ENCODE results near the gene ATP6V1D. TPM values are rescaled to one million over a fixed set of nuclear protein-coding genes. Genes with fewer than 3 reads are reported as not detected.
"Not testable (repeated sequence)": the region's sequence is repeated elsewhere in the genome, so short reads cannot be mapped to it uniquely, and the experiment has no call there.

The ATP6V1D gene
- total and polyA plus RNA-seq, 2 donors = 71.1 to 103 TPM

DNA sequence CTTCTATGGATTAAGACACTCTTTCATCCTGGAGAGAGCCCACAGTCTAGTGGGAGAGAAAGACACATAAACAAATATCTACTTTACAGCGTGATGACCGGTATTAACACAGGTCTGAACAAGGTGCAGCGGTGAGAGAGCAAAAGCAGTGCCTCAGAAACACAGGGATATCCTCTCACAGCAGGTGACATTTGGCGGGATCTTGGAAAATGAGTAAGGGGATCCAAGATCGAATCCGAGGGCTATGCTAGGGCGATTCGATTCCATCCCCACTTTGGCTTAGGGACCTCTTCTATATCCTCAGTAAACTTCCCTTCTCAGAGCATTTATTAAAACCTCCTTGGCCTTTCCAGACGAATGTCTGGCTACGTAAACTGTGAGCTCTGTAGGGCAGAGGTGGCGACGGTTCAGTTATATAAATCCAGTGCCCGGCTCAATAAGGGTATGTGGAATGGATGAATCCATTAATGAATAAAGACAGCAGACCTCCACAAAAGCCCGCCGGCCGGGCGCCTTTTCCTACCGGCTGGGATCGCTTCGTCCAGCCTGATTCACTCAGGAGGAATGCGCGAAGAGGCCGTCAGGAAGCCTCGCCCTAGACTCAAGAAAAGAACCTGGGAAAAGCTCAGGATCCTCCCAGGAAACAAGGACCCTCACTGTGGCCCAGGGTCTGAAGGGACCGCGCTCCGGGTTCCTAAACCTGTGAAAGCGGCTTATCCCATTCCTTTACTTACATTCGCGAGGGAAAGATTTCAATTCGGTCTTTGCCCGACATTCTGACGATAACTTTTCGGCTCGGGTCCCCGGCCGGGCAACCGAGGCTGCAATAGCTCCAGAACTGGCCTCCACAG is 455 bp downstream of the ATP6V1D start:
- 5% methylated on average over 38 of the region's 38 CpGs for WGBS
- Histone ChIP-seq H3K4me3 (ENCODE audit: low read length in 2 of 2) (peak overlapping the region; percentile 63 to 88), H3K27me3 (ENCODE audit: control insufficient read depth in 2 of 2, insufficient read depth in 1 of 2, low read length in 1 of 2) (no peaks in the 10 kb centered on the region), H3K9me3 (ENCODE audit: control insufficient read depth in 2 of 2, insufficient read depth in 1 of 2, low read length in 1 of 2) (no peaks in the 10 kb centered on the region), H3K36me3 (ENCODE audit: control insufficient read depth in 2 of 2, insufficient read depth in 2 of 2, low read length in 1 of 2) (peaks cover 0 to 4% of the 10 kb centered on the region in 2 donors), H3K27ac (ENCODE audit: low read depth in 1 of 2, low read length in 1 of 2) (peak overlapping the region in 1 of 2 donors; percentile 66), H3K4me1 (ENCODE audit: control insufficient read depth in 2 of 2, insufficient read depth in 2 of 2, low read length in 2 of 2) (peaks cover 11 to 12% of the 10 kb centered on the region in 2 donors)
- DNase-seq (ENCODE audit: low read depth in 6 of 9, low spot score in 9 of 9) = peak in 2 of 9 donors; percentile 2 to 9

DNA sequence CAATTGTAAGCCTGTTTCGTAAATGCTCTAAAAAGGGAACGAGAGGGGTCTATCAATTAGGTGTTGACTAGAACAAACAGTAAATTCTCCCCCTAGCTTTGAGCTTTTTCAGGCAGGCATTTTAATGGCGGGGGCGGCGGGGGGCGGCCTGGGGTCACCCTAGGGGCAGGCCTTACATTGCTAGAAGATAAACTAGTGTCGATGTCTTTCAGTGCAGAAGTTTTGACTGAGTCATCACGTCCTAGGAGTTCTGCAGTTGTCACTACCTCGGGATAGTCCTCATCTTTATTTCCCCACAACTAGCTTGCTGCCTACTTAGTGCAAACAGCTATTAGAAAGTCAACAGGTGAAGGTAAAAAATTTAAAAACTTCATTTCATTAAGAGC is 1.6 kb downstream of the ATP6V1D start:
- H3K27me3 ChIP-seq (ENCODE audit: control insufficient read depth in 2 of 2, insufficient read depth in 1 of 2, low read length in 1 of 2) = no peaks in the 10 kb centered on the region
- 90% methylated on average over 9 of the region's 9 CpGs for WGBS
- no peak overlapping the region for H3K4me3 ChIP-seq (ENCODE audit: low read length in 2 of 2)
- H3K27ac ChIP-seq (ENCODE audit: low read depth in 1 of 2, low read length in 1 of 2) = no peak overlapping the region
- H3K9me3 ChIP-seq (ENCODE audit: control insufficient read depth in 2 of 2, insufficient read depth in 1 of 2, low read length in 1 of 2) = no peaks in the 10 kb centered on the region
- peaks cover 11 to 12% of the 10 kb centered on the region in 2 donors for H3K4me1 ChIP-seq (ENCODE audit: control insufficient read depth in 2 of 2, insufficient read depth in 2 of 2, low read length in 2 of 2)
- DNase-seq (ENCODE audit: low read depth in 6 of 9, low spot score in 9 of 9) = no peak
- peaks cover 0 to 2% of the 10 kb centered on the region in 2 donors for H3K36me3 ChIP-seq (ENCODE audit: control insufficient read depth in 2 of 2, insufficient read depth in 2 of 2, low read length in 1 of 2)

DNA sequence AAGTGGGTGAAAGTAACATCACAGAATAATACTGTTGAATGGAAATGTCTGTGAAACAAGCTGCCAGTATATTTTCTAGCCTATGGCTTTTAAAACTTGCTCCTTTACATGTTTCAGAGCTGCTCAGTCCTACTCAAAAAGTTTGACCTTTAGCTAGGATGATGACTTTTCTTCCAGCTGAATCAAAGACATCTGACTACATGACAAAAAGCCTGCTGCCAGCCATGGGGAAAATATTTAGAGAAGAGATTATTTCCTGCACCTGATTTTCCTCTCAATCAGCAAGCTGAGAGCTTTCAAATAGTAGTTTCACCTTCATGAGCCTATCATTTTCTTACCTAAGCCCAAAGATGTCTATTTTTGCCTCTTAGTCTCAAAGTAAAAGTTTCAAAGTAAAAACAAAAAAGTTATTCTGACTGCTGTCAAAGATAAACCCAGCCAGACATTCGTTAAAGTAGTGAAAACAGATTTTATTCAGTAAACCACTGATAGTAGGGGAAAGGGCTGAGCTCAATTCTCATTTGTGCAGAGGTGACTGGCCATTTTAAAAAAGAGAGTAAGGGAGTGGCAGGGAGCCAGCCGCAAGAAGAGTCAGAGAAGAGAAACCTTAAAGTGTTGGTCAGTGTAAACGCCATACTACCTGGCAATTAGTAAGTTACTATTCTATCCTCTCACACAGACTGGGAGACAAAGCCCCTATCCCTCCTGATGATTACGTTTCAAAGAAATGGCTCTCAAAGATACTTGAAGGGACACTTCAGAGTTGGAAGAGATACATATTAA is 2.2 kb downstream of the ATP6V1D start:
- Histone ChIP-seq H3K4me1 (ENCODE audit: control insufficient read depth in 2 of 2, insufficient read depth in 2 of 2, low read length in 2 of 2) (peaks cover 11 to 12% of the 10 kb centered on the region in 2 donors), H3K4me3 (ENCODE audit: low read length in 2 of 2) (no peak overlapping the region)

DNA sequence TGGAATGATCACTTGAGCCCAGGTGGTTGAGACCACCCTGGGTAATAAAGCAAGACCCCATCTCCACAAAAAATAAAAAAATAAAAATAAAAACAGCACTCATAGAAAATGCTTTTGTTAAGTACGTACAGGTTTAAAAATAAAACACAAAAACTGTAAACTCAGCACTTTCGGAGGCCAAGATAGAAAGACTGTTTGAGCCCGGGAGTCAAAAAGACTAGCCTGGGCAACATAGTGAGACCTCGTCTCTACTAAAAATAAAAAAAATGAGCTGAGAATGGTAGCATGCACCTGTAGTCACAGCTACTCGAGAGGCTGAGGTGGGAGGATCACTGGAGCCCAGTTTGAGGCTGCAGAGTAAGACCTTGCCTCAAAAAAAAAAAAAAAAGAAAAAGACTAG is 7.5 kb downstream of the ATP6V1D start:
- H3K36me3 ChIP-seq (ENCODE audit: control insufficient read depth in 2 of 2, insufficient read depth in 2 of 2, low read length in 1 of 2) = peaks cover 17 to 39% of the 10 kb centered on the region in 2 donors
- 98% methylated on average over 5 of the region's 5 CpGs for WGBS
- H3K27me3 ChIP-seq (ENCODE audit: control insufficient read depth in 2 of 2, insufficient read depth in 1 of 2, low read length in 1 of 2) = no peaks in the 10 kb centered on the region
- no peaks in the 10 kb centered on the region for H3K9me3 ChIP-seq (ENCODE audit: control insufficient read depth in 2 of 2, insufficient read depth in 1 of 2, low read length in 1 of 2)
- no peak overlapping the region for H3K4me3 ChIP-seq (ENCODE audit: low read length in 2 of 2)
- H3K27ac ChIP-seq (ENCODE audit: low read depth in 1 of 2, low read length in 1 of 2) = no peak overlapping the region
- no peaks in the 10 kb centered on the region for H3K4me1 ChIP-seq (ENCODE audit: control insufficient read depth in 2 of 2, insufficient read depth in 2 of 2, low read length in 2 of 2)
- DNase-seq (ENCODE audit: low read depth in 6 of 9, low spot score in 9 of 9) = no peak

More for the DNA sequence above, 2.2 kb downstream of the ATP6V1D start:
- DNase-seq (ENCODE audit: low read depth in 6 of 9, low spot score in 9 of 9) = no peak
- Histone ChIP-seq H3K27ac (ENCODE audit: low read depth in 1 of 2, low read length in 1 of 2) (no peak overlapping the region), H3K36me3 (ENCODE audit: control insufficient read depth in 2 of 2, insufficient read depth in 2 of 2, low read length in 1 of 2) (no peaks in the 10 kb centered on the region), H3K9me3 (ENCODE audit: control insufficient read depth in 2 of 2, insufficient read depth in 1 of 2, low read length in 1 of 2) (no peaks in the 10 kb centered on the region), H3K27me3 (ENCODE audit: control insufficient read depth in 2 of 2, insufficient read depth in 1 of 2, low read length in 1 of 2) (no peaks in the 10 kb centered on the region)
- 92% methylated on average over 4 of the region's 4 CpGs for WGBS

DNA sequence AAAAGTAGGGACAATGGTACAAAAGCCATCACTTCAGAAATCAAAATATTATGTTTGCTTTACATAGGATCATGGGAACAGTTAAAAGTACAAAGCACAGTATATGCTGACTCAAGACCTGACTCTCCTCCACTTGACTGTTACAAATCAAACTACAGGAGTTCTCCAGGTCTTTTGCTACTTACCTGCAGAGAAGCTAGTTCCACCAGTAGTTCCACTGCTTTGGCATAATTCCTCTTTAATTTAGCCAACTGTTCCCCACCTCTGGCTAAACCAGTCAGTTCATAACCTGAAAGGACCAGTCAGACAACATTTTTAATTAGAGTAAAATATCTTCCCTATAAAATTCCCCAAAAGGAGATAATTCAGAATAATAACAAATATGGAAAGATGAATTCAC is 14.0 kb downstream of the ATP6V1D start:
- Histone ChIP-seq H3K36me3 (ENCODE audit: control insufficient read depth in 2 of 2, insufficient read depth in 2 of 2, low read length in 1 of 2) (peaks cover 36 to 52% of the 10 kb centered on the region in 2 donors), H3K9me3 (ENCODE audit: control insufficient read depth in 2 of 2, insufficient read depth in 1 of 2, low read length in 1 of 2) (no peaks in the 10 kb centered on the region), H3K4me3 (ENCODE audit: low read length in 2 of 2) (no peak overlapping the region), H3K27me3 (ENCODE audit: control insufficient read depth in 2 of 2, insufficient read depth in 1 of 2, low read length in 1 of 2) (no peaks in the 10 kb centered on the region), H3K4me1 (ENCODE audit: control insufficient read depth in 2 of 2, insufficient read depth in 2 of 2, low read length in 2 of 2) (no peaks in the 10 kb centered on the region), H3K27ac (ENCODE audit: low read depth in 1 of 2, low read length in 1 of 2) (no peak overlapping the region)
- no peak for DNase-seq (ENCODE audit: low read depth in 6 of 9, low spot score in 9 of 9)

DNA sequence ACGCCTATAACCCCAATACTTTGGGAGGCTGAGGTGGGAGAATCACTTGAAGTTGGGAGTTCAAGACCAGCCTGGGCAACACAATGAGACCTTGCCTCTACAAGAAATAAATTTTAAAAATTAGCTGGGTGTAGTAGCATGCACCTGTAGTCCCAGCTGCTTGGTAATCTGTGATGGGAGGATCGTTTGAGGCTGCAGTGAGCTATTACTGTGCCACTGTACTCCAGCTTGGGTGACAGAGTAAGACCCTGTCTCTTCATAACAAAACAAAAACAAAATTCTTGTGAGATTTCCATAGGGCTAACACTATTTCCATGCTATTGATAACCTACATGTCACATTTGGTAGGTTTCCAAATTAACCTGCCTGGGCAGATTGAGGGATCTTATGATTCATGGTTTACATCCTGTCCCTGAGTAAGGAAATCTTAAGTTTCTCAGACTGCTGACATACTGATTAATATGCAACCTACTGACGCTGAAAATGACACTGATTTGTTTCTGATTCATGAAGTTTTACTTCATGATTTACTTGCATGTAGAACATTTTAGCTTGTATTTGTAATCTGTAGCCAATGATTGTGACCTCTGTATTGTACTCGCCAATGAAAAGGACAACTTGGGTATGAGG is 15.9 kb downstream of the ATP6V1D start:
- WGBS = 95% methylated on average over 4 of the region's 4 CpGs

DNA sequence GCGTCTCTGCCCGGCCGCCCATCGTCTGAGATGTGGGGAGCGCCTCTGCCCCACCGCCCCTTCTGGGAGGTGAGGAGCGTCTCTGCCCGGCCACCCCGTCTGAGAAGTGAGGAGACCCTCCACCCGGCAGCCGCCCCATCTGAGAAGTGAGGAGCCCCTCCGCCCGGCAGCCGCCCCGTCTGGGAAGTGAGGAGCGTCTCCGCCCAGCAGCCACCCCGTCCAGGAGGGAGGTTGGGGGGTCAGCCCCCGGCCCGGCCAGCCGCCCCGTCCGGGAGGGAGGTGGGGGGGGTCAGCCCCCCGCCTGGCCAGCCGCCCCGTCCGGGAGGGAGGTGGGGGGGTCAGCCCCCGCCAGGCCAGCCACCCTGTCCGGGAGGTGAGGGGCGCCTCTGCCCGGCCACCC is 18.4 kb downstream of the ATP6V1D start:
- not testable (repeated sequence) for H3K4me1 ChIP-seq (ENCODE audit: control insufficient read depth in 2 of 2, insufficient read depth in 2 of 2, low read length in 2 of 2); DNase-seq (ENCODE audit: low read depth in 6 of 9, low spot score in 9 of 9); H3K27ac ChIP-seq (ENCODE audit: low read depth in 1 of 2, low read length in 1 of 2); H3K27me3 ChIP-seq (ENCODE audit: control insufficient read depth in 2 of 2, insufficient read depth in 1 of 2, low read length in 1 of 2); H3K4me3 ChIP-seq (ENCODE audit: low read length in 2 of 2); H3K9me3 ChIP-seq (ENCODE audit: control insufficient read depth in 2 of 2, insufficient read depth in 1 of 2, low read length in 1 of 2)
- peaks cover 36 to 58% of the 10 kb centered on the region in 2 donors for H3K36me3 ChIP-seq (ENCODE audit: control insufficient read depth in 2 of 2, insufficient read depth in 2 of 2, low read length in 1 of 2)
- WGBS = 99% methylated on average over 31 of the region's 31 CpGs

More for the DNA sequence above, 15.9 kb downstream of the ATP6V1D start:
- no peak overlapping the region for H3K27ac ChIP-seq (ENCODE audit: low read depth in 1 of 2, low read length in 1 of 2)
- H3K36me3 ChIP-seq (ENCODE audit: control insufficient read depth in 2 of 2, insufficient read depth in 2 of 2, low read length in 1 of 2) = peaks cover 36 to 47% of the 10 kb centered on the region in 2 donors
- no peaks in the 10 kb centered on the region for H3K9me3 ChIP-seq (ENCODE audit: control insufficient read depth in 2 of 2, insufficient read depth in 1 of 2, low read length in 1 of 2)
- H3K4me3 ChIP-seq (ENCODE audit: low read length in 2 of 2) = no peak overlapping the region
- H3K27me3 ChIP-seq (ENCODE audit: control insufficient read depth in 2 of 2, insufficient read depth in 1 of 2, low read length in 1 of 2) = no peaks in the 10 kb centered on the region
- no peaks in the 10 kb centered on the region for H3K4me1 ChIP-seq (ENCODE audit: control insufficient read depth in 2 of 2, insufficient read depth in 2 of 2, low read length in 2 of 2)
- DNase-seq (ENCODE audit: low read depth in 6 of 9, low spot score in 9 of 9) = no peak

DNA sequence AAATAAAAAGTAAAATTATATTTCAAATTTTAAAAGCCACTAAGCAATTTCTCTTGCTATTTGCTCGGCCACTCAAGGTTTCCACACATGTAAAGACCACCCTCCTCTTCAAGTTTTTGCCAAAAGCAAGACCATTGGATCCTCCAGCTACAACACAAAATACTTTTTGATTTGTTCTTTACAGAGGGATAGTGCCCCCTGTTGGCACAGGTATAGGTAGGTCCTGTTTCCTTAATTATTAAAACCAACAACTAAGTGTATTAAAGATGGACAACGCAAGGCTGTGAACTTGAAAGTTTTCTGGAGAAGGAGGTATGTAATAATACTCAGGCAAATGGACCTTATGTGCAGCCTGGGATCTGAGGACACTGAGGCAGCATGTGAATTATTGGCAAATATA is 23.8 kb downstream of the ATP6V1D start:
- Histone ChIP-seq H3K27ac (ENCODE audit: low read depth in 1 of 2, low read length in 1 of 2) (no peak overlapping the region), H3K27me3 (ENCODE audit: control insufficient read depth in 2 of 2, insufficient read depth in 1 of 2, low read length in 1 of 2) (no peaks in the 10 kb centered on the region), H3K4me3 (ENCODE audit: low read length in 2 of 2) (no peak overlapping the region), H3K4me1 (ENCODE audit: control insufficient read depth in 2 of 2, insufficient read depth in 2 of 2, low read length in 2 of 2) (no peaks in the 10 kb centered on the region), H3K9me3 (ENCODE audit: control insufficient read depth in 2 of 2, insufficient read depth in 1 of 2, low read length in 1 of 2) (no peaks in the 10 kb centered on the region), H3K36me3 (ENCODE audit: control insufficient read depth in 2 of 2, insufficient read depth in 2 of 2, low read length in 1 of 2) (peaks cover 24 to 77% of the 10 kb centered on the region in 2 donors)
- DNase-seq (ENCODE audit: low read depth in 6 of 9, low spot score in 9 of 9) = peak in 3 of 9 donors; percentile 4 to 16 (median 15)
- 98% methylated on average over 2 of the region's 2 CpGs for WGBS

DNA sequence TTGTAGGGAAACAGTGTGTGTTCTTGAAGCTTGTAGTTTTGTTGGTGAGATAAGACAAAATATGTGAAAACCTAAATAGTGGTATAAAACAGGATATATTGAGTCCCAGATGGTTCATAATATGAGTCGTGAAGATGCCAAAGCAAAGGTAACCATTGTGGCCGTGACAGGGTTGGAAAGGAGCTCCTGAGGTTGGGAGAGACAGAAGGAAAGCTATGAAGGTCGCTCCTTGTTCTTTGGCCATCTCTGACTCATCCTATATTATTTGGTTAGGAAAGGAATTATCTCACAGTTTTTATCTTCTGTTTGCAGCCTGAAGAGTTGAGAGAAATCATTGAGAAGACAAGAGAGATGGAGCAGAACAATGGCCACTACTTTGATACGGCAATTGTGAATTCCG is 27.1 kb downstream of the ATP6V1D start:
- H3K27me3 ChIP-seq (ENCODE audit: control insufficient read depth in 2 of 2, insufficient read depth in 1 of 2, low read length in 1 of 2) = no peaks in the 10 kb centered on the region
- H3K4me1 ChIP-seq (ENCODE audit: control insufficient read depth in 2 of 2, insufficient read depth in 2 of 2, low read length in 2 of 2) = no peaks in the 10 kb centered on the region
- H3K9me3 ChIP-seq (ENCODE audit: control insufficient read depth in 2 of 2, insufficient read depth in 1 of 2, low read length in 1 of 2) = no peaks in the 10 kb centered on the region
- no peak overlapping the region for H3K4me3 ChIP-seq (ENCODE audit: low read length in 2 of 2)
- WGBS = 99% methylated on average over 5 of the region's 5 CpGs
- no peak for DNase-seq (ENCODE audit: low read depth in 6 of 9, low spot score in 9 of 9)
- H3K27ac ChIP-seq (ENCODE audit: low read depth in 1 of 2, low read length in 1 of 2) = no peak overlapping the region
- peaks cover 12 to 54% of the 10 kb centered on the region in 2 donors for H3K36me3 ChIP-seq (ENCODE audit: control insufficient read depth in 2 of 2, insufficient read depth in 2 of 2, low read length in 1 of 2)

Measured in thymus (tissue), 11 donors.